Loucy (cell line): Measurements from ENCODE around the gene ADGRB3.

Source experiments
- H2AFZ ChIP-seq: fragments of 200-600 bp; sonication (generic); 2 replicates; pipeline ENCODE4 v1.6.0; 2016; ENCODE audit warnings: antibody characterized with exemption, mild to moderate bottlenecking, low read length, moderate library complexity
- H3F3A ChIP-seq: fragments of 200-600 bp; 2 replicates; pipeline ENCODE4 v1.6.0; 2016; ENCODE audit warnings: antibody characterized with exemption, low read depth, mild to moderate bottlenecking
- H3K27me3 ChIP-seq: fragments of 200-600 bp; sonication (generic); 2 replicates; pipeline ENCODE4 v1.6.1; 2014; ENCODE audit warnings: low read length, mild to moderate bottlenecking; ENCODE audit not compliant: insufficient read depth, poor library complexity, severe bottlenecking
- H3K36me3 ChIP-seq: fragments of 200-600 bp; sonication (generic); 2 replicates; pipeline ENCODE4 v1.6.1; 2016; ENCODE audit warnings: low read length; ENCODE audit not compliant: insufficient read depth
- H3K4me1 ChIP-seq: fragments of 200-600 bp; sonication (generic); 2 replicates; pipeline ENCODE4 v1.5.1; 2014; ENCODE audit warnings: low read length, mild to moderate bottlenecking; ENCODE audit not compliant: insufficient read depth, poor library complexity, severe bottlenecking
- H3K4me2 ChIP-seq: fragments of 200-600 bp; sonication (generic); 2 replicates; pipeline ENCODE4 v1.6.0; 2014; ENCODE audit warnings: antibody characterized with exemption, low read length, low read depth, mild to moderate bottlenecking; ENCODE audit not compliant: poor library complexity, severe bottlenecking
- H3K4me3 ChIP-seq: fragments of 200-600 bp; sonication (generic); 2 replicates; pipeline ENCODE4 v1.5.1; 2014; ENCODE audit warnings: low read length, mild to moderate bottlenecking, mixed read lengths; ENCODE audit not compliant: poor library complexity, severe bottlenecking
- H3K79me2 ChIP-seq: fragments of 200-600 bp; sonication (generic); 2 replicates; pipeline ENCODE4 v1.6.1; 2014; ENCODE audit warnings: low read length; ENCODE audit not compliant: insufficient read depth
- H3K9ac ChIP-seq: fragments of 200-600 bp; sonication (generic); 2 replicates; pipeline ENCODE4 v1.6.0; 2014; ENCODE audit warnings: mild to moderate bottlenecking, low read depth, low read length, moderate library complexity; ENCODE audit not compliant: poor library complexity, severe bottlenecking
- H3K9me2 ChIP-seq: fragments of 200-600 bp; sonication (generic); replicated peaks from 2 replicates; pipeline ENCODE4 v1.6.1; 2016; ENCODE audit warnings: low read depth, low read length, mixed read lengths
- H3K9me3 ChIP-seq: fragments of 200-600 bp; sonication (generic); 2 replicates; pipeline ENCODE4 v1.6.1; 2014; ENCODE audit warnings: mild to moderate bottlenecking, antibody characterized with exemption, low read length, low read depth; ENCODE audit not compliant: insufficient read depth
- H4K20me1 ChIP-seq: fragments of 200-600 bp; sonication (generic); 2 replicates; pipeline ENCODE4 v1.6.0; 2014; ENCODE audit warnings: antibody characterized with exemption, low read length, mild to moderate bottlenecking; ENCODE audit not compliant: insufficient read depth, poor library complexity, severe bottlenecking
- CTCF ChIP-seq: fragments of 200-600 bp; sonication (generic); conservative IDR thresholded peaks from 2 replicates; pipeline ENCODE4 v1.5.1; 2014; ENCODE audit warnings: mild to moderate bottlenecking, antibody characterized with exemption, low read length
- EZH2phosphoT487 ChIP-seq: fragments of 200-600 bp; IDR thresholded peaks from 2 replicates; pipeline ENCODE4 v1.6.1; 2018; ENCODE audit warnings: antibody characterized with exemption, mild to moderate bottlenecking, moderate library complexity, borderline replicate concordance

Gene ADGRB3

GRCh38 chr6:69368613-69369012 is 733.5 kb downstream of the ADGRB3 start:
- Histone ChIP-seq H3K9me3 (no peaks in the 10 kb centered on the region), H3K79me2 (no peaks in the 10 kb centered on the region), H3K27me3 (no peaks in the 10 kb centered on the region), H2AFZ (no peak overlapping the region), H3K4me3 (no peak overlapping the region), H3K9me2 (no peaks in the 10 kb centered on the region), H3F3A (no peaks in the 10 kb centered on the region), H3K36me3 (no peaks in the 10 kb centered on the region), H3K4me2 (no peak overlapping the region), H3K9ac (no peak overlapping the region), H4K20me1 (no peaks in the 10 kb centered on the region), H3K4me1 (no peaks in the 10 kb centered on the region)
- TF ChIP-seq CTCF = no peak
- TF ChIP-seq EZH2phosphoT487 = no peak

- Histone ChIP-seq H2AFZ (no peak overlapping the region), H3K9ac (no peak overlapping the region), H3F3A (no peaks in the 10 kb centered on the region), H3K4me2 (no peak overlapping the region), H3K79me2 (no peaks in the 10 kb centered on the region), H3K9me2 (no peaks in the 10 kb centered on the region), H3K9me3 (no peaks in the 10 kb centered on the region), H3K36me3 (no peaks in the 10 kb centered on the region), H3K27me3 (no peaks in the 10 kb centered on the region), H3K4me1 (no peaks in the 10 kb centered on the region), H3K4me3 (no peak overlapping the region), H4K20me1 (no peaks in the 10 kb centered on the region)
- no peak for TF ChIP-seq CTCF
- TF ChIP-seq EZH2phosphoT487 = no peak
Measured at GRCh38 chr6:69370763-69371162, 735.7 kb downstream of the ADGRB3 start.

- no peaks in the 10 kb centered on the region for H3K27me3 ChIP-seq
- H2AFZ ChIP-seq = no peak overlapping the region
- no peak for TF ChIP-seq CTCF
- no peak for TF ChIP-seq EZH2phosphoT487
- no peak overlapping the region for H3K4me3 ChIP-seq
- H3K79me2 ChIP-seq = no peaks in the 10 kb centered on the region
- no peaks in the 10 kb centered on the region for H3K9me3 ChIP-seq
- no peak overlapping the region for H3K9ac ChIP-seq
- H3K9me2 ChIP-seq = no peaks in the 10 kb centered on the region
- H3K4me2 ChIP-seq = no peak overlapping the region
- no peaks in the 10 kb centered on the region for H3K4me1 ChIP-seq
- H4K20me1 ChIP-seq = no peaks in the 10 kb centered on the region
- no peaks in the 10 kb centered on the region for H3F3A ChIP-seq
- no peaks in the 10 kb centered on the region for H3K36me3 ChIP-seq
Measured at GRCh38 chr6:69378326-69378725, 743.2 kb downstream of the ADGRB3 start.
